HL-60 (cell line): Measurements from ENCODE around the gene CDC42BPG.
A peak's percentile ranks its signal among the peaks of the same experiment; 100 is the strongest.

ENCODE experiments used
- DNase-seq, 2 experiments: peaks; one replicate each; pipeline ENCODE4 v3.0.0-alpha.2; 2010 to 2020; ENCODE audit warnings: low read depth in 1 of 2, low spot score in 1 of 2
- H3K27ac ChIP-seq: fragments of 250-450 bp; sonication (Bioruptor Pico); replicated peaks from 2 replicates; pipeline ENCODE4 v1.5.1; 2020; ENCODE audit warnings: mild to moderate bottlenecking, moderate library complexity
- H3K27me3 ChIP-seq: fragments of 250-450 bp; sonication (Bioruptor Pico); 2 replicates; pipeline ENCODE4 v1.5.1; 2021; ENCODE audit warnings: mild to moderate bottlenecking, moderate library complexity; ENCODE audit not compliant: insufficient read depth, poor library complexity, severe bottlenecking
- H3K4me3 ChIP-seq: replicated peaks from 2 replicates; pipeline ENCODE4 v1.5.1; 2011; ENCODE audit warnings: mild to moderate bottlenecking, control low read depth, low read length; ENCODE audit not compliant: insufficient read depth
- CTCF ChIP-seq: IDR thresholded peaks from one replicate; pipeline ENCODE4 v1.5.1; 2011; ENCODE audit warnings: low read length, control low read depth, inconsistent platforms; ENCODE audit not compliant: insufficient read depth
- GABPA ChIP-seq: IDR thresholded peaks from 2 replicates; pipeline ENCODE4 v1.6.1; 2012; ENCODE audit warnings: low read depth
- POLR2AphosphoS5 ChIP-seq: IDR thresholded peaks from 2 replicates; pipeline ENCODE4 v1.6.1; 2012; ENCODE audit warnings: low read depth
- SPI1 ChIP-seq: IDR thresholded peaks from 2 replicates; pipeline ENCODE4 v1.6.1; 2012; ENCODE audit warnings: low read depth, mild to moderate bottlenecking, borderline replicate concordance
- TF ChIP-seq, protein P1 (sequence below): IDR thresholded peaks from 2 replicates; pipeline ENCODE4 v1.6.1; 2012; ENCODE audit warnings: low read depth; ENCODE audit not compliant: insufficient replicate concordance

CDC42BPG gene

GRCh38 chr11:64876229-64876750 lies 31.8 kb upstream of the CDC42BPG start:
- Histone ChIP-seq H3K27me3 (no peaks in the 10 kb centered on the region), H3K27ac (peak overlapping the region; percentile 77)

GRCh38 chr11:64875369-64876228 lies 31.1 kb upstream of the CDC42BPG start:
- Histone ChIP-seq H3K4me3 (peak overlapping the region; percentile 86), H3K27me3 (no peaks in the 10 kb centered on the region), H3K27ac (peak overlapping the region; percentile 77)
- TF ChIP-seq POLR2AphosphoS5 (peak; percentile 93), GABPA (no peak), SPI1 (peak; percentile 76; the same call in 1 of the 2 replicates), CTCF (no peak)
- TF ChIP-seq, protein P1, sequence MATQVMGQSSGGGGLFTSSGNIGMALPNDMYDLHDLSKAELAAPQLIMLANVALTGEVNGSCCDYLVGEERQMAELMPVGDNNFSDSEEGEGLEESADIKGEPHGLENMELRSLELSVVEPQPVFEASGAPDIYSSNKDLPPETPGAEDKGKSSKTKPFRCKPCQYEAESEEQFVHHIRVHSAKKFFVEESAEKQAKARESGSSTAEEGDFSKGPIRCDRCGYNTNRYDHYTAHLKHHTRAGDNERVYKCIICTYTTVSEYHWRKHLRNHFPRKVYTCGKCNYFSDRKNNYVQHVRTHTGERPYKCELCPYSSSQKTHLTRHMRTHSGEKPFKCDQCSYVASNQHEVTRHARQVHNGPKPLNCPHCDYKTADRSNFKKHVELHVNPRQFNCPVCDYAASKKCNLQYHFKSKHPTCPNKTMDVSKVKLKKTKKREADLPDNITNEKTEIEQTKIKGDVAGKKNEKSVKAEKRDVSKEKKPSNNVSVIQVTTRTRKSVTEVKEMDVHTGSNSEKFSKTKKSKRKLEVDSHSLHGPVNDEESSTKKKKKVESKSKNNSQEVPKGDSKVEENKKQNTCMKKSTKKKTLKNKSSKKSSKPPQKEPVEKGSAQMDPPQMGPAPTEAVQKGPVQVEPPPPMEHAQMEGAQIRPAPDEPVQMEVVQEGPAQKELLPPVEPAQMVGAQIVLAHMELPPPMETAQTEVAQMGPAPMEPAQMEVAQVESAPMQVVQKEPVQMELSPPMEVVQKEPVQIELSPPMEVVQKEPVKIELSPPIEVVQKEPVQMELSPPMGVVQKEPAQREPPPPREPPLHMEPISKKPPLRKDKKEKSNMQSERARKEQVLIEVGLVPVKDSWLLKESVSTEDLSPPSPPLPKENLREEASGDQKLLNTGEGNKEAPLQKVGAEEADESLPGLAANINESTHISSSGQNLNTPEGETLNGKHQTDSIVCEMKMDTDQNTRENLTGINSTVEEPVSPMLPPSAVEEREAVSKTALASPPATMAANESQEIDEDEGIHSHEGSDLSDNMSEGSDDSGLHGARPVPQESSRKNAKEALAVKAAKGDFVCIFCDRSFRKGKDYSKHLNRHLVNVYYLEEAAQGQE = no peak
- peak; percentile 80 to 94 for DNase-seq

More at GRCh38 chr11:64876229-64876750, 31.8 kb upstream of the CDC42BPG start:
- no peak for TF ChIP-seq CTCF
- TF ChIP-seq SPI1 = no peak
- TF ChIP-seq, protein P1 = no peak
- TF ChIP-seq POLR2AphosphoS5 = no peak
- no peak for TF ChIP-seq GABPA
- H3K4me3 ChIP-seq = peak overlapping the region; percentile 86
- DNase-seq = no peak

- Histone ChIP-seq H3K27me3 (no peaks in the 10 kb centered on the region), H3K4me3 (no peak overlapping the region), H3K27ac (peak overlapping the region; percentile 77)
- TF ChIP-seq SPI1 (peak; percentile 25; the same call in 1 of the 2 replicates), POLR2AphosphoS5 (no peak)
- peak in 1 of 2 experiments; percentile 74 for DNase-seq
Measured at GRCh38 chr11:64874308-64875240, 30.1 kb upstream of the CDC42BPG start.
